ENCODE data around the gene CNTD1. TPM values are rescaled to one million over a fixed set of nuclear protein-coding genes. Genes with fewer than 3 reads are reported as not detected.

Gene CNTD1
- total RNA-seq, 1 experiment from 2014 or later, result not detected

GRCh38 chr17:42779936-42780850, 18.5 kb upstream of the CNTD1 start, which contains the start of gene WNK4:
Gene WNK4 (plus strand): TSS chr17:42780610. CDS start chr17:42780699, 89 bp downstream.
- DNase-seq (ENCODE audit: low spot score), result no peak

DNA sequence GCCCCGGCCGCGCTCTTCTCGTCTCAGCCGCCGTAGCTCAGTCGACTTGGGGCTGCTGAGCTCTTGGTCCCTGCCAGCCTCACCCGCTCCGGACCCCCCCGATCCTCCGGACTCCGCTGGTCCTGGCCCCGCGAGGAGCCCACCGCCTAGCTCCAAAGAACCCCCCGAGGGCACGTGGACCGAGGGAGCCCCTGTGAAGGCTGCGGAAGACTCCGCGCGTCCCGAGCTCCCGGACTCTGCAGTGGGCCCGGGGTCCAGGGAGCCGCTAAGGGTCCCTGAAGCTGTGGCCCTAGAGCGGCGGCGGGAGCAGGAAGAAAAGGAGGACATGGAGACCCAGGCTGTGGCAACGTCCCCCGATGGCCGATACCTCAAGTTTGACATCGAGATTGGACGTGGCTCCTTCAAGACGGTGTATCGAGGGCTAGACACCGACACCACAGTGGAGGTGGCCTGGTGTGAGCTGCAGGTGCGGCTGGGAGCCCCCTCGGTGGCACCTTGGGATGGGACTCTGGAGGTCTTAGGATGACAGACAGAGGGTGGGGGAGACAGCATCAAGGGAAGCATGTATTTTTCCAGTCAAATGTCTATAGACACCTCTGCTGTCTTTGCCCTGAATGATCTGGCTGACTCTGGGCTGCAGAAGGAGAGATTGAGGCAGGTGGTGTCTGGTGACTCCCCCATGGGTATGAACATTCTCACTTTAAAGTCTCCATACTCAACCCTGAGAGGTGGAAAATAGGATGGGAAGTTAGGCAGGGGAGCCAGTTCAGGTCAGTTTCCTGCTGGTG, 17.6 kb upstream of the CNTD1 start:
- no peak for DNase-seq (ENCODE audit: low spot score)

DNA sequence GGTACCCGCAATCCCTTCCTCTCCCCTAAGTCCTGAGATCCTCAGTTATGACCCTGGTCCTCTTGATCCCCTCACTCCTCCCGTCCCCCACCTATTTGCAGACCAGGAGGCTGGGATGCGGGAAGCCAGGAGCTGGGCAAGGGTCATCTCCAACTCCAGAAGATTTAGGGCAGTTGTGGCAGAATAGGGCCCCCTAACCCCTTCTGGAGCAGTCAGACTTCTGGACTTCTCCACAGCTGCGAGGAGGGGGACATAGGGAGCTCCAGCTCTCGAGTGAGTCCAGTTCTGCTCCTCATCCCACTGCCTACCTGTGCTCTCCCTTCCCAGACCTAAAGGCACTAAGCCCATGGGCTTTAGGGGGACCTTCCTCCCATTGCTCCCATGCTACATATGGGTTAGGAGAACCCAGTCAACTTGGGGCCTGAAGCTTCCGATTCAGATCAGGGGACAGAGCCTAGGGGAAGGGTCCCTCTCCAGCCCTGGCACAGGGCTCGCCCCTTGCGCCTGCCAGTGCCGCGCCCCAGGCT, 17.0 kb upstream of the CNTD1 start:
- DNase-seq (ENCODE audit: low spot score), result no peak

- DNase-seq (ENCODE audit: low spot score), result no peak
These were observed 16.2 kb upstream of the CNTD1 start for GRCh38 chr17:42782166-42783061.

DNA sequence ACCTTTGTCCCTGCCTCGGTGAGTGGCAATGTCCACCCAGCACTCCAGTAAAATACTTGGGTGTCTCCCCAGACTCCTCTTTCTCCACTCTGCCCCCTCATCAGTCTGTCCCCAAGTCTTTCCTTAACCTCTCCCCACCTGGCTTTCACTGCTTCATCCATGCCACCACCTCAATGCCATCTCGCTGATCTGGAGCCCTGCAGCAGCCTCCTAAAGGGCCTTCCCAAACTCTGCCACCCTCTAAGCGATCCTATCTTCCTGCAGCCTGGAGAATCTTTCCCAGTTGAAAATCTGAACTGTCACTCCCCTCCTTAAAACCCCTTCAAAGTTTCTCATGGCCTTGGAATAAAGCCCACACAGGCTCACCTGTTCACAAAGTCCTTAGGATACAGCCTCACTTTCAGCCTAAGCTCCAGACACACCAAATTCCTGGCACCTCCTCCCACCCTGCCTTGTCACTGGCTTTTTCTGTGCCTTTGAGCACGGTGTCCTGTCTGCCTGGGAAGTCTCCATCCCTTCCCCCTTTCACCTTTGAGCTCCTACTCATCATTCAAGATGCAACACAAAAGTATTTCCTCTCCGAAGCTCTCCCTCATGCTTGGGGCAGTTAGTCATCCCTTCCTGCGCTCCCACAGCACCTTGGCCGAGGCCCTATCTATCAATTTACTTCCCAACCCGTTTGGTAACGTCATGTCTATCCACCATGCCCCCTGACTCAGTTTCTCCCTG, 15.4 kb upstream of the CNTD1 start:
- no peak for DNase-seq (ENCODE audit: low spot score)

- DNase-seq (ENCODE audit: low spot score), result no peak
These were observed 14.9 kb upstream of the CNTD1 start for GRCh38 chr17:42783791-42784138.

- DNase-seq (ENCODE audit: low spot score), result no peak
These were observed 14.3 kb upstream of the CNTD1 start for GRCh38 chr17:42784409-42784808.

GRCh38 chr17:42784811-42785592, 13.7 kb upstream of the CNTD1 start:
- DNase-seq (ENCODE audit: low spot score), result no peak

- DNase-seq (ENCODE audit: low spot score), result no peak
These were observed 11.4 kb upstream of the CNTD1 start for GRCh38 chr17:42787266-42787665.

- no peak for DNase-seq (ENCODE audit: low spot score)
These were observed 6.7 kb upstream of the CNTD1 start for GRCh38 chr17:42791948-42792347.

GRCh38 chr17:42792545-42792944, 6.1 kb upstream of the CNTD1 start:
- no peak for DNase-seq (ENCODE audit: low spot score)

- DNase-seq (ENCODE audit: low spot score), result no peak
These were observed 3.6 kb upstream of the CNTD1 start for GRCh38 chr17:42795061-42795460.

GRCh38 chr17:42795465-42795864, 3.2 kb upstream of the CNTD1 start:
- DNase-seq (ENCODE audit: low spot score), result no peak

DNA sequence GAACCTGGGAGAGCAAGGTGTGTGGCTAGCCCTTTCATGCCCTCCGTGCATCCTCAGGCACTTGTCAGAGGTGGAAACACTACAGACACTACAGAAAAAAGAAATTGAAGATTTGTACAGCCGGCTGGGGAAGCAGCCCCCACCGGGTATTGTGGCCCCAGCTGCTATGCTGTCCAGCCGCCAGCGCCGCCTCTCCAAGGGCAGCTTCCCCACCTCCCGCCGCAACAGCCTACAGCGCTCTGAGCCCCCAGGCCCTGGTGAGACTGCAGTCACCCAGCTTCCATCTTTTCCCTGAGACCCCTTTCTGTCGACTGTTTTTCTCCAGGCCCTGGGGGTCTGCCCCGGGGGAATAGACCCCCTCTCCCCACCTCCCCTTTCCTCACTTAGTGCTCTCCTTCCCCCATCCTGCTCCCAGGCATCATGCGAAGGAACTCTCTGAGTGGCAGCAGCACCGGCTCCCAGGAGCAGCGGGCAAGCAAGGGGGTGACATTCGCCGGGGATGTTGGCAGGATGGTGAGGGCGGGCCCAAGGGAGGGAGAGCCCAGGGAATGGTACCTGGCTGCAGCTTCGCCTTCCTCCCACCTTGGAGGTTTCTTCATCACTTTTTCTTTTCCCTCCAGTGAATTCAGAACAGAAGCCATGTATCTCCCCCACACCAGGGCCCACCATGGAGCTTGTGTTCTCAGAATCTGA, 2.4 kb upstream of the CNTD1 start:
- DNase-seq (ENCODE audit: low spot score), result no peak

GRCh38 chr17:42797067-42798007, 1.3 kb upstream of the CNTD1 start:
- DNase-seq (ENCODE audit: low spot score), result no peak

DNA sequence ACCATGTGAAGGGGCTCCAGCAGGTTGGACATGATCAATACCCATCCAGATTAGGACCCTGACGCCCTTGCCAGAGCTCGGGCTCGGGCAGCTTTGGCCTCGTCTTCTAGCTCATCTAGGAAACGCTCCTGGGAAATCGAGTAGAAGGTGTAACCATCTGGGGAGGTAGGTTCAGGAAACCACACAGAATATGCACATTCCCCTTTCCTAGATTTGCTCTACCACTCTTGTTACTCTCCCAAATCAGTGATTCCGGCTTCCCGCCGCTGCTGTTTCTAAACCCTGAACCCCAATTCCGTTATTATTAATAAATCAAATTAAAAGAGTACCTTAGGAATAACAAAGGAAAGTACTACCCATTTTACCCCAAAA, 664 bp upstream of the CNTD1 start:
- DNase-seq (ENCODE audit: low spot score), result no peak

DNA sequence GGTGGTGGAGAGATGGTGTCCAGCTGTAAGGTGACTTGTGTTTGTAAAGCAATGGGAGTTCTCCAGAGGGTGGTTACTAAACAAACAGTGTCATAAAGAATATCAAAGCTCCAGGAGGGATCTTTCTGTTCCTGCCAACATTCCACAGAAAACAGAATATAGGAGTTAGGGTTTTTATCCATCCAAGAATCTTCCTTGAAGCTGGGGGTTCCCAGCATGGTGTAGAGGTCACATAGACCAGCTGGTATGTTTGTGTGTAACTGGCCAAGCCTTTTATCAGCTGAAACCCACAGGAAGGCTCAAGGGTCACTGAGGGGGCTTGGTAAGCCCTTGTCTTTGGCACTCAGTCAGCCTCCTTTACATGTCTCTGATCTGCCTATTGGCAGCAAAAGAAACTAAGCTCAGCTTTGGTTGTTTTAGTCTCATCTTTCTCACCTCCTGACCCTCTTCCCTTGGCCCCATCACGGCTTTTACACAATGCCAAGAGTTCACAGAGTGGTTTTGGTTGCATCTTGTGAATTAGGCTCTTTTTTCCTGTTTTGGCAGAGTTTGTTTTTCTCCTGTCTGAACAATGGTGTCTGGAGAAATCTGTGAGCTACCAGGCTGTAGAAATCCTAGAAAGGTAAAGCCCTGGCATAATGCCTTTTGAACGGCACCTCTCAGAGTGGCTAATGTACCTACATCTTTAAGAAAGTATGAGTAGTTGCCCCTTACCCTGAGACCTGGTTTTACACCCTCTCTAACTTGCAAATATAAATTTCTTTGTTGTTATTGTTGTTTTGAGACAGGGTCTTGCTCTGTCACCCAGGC, 4.6 kb downstream of the CNTD1 start:
- DNase-seq (ENCODE audit: low spot score), result no peak
